SK-N-SH (cell line): ENCODE results near the gene LRP1. TPM values are rescaled to one million over a fixed set of nuclear protein-coding genes. Genes with fewer than 3 reads are reported as not detected.

ENCODE experiments used
- CTCF ChIA-PET: fragments of 300-600, 350-600 bp; formaldehyde crosslinking; extraction: SDS; loops from one replicate; lab custom pipeline; 2021; lab: Yijun Ruan, JAX
- POLR2A ChIA-PET: fragments of 350-600 bp; sonication (Branson Sonifier 250); formaldehyde crosslinking; extraction: SDS; loops from one replicate; lab custom pipeline; 2020; ENCODE audit warnings: antibody characterized with exemption, inconsistent platforms; lab: Yijun Ruan, JAX
- DNase-seq: peaks from one replicate; pipeline ENCODE4 v3.0.0; 2012
- H2AFZ ChIP-seq: fragments of 200-600 bp; sonication (generic); 2 replicates; pipeline ENCODE4 v1.8.1; 2016; ENCODE audit warnings: antibody characterized with exemption, mild to moderate bottlenecking, low read depth
- H3F3A ChIP-seq: fragments of 200-600 bp; sonication (generic); replicated peaks from 2 replicates; pipeline ENCODE3; 2016; ENCODE audit warnings: antibody characterized with exemption, mild to moderate bottlenecking; ENCODE audit not compliant: insufficient read depth
- H3K27ac ChIP-seq, 2 experiments: fragments of 200-500 bp in 1 of 2; fragments of 200-600 bp in 1 of 2; sonication (Bioruptor generic) in 1 of 2; sonication (generic), shearing (Covaris generic) in 1 of 2; 2 replicates each; pipeline versions ENCODE4 v1.5.1 to v1.6.1; 2014 to 2016; ENCODE audit warnings: low read depth in 2 of 2, inconsistent platforms in 1 of 2, low read length in 1 of 2, mild to moderate bottlenecking in 1 of 2, mixed read lengths in 1 of 2
- H3K27me3 ChIP-seq: fragments of 200-600 bp; sonication (generic), shearing (Covaris generic); 2 replicates; pipeline ENCODE4 v1.6.1; 2016; ENCODE audit warnings: mixed run types; ENCODE audit not compliant: insufficient read depth
- H3K36me3 ChIP-seq, 2 experiments: fragments of 200-500 bp in 1 of 2; fragments of 200-600 bp in 1 of 2; sonication (Bioruptor generic) in 1 of 2; sonication (generic) in 1 of 2; replicated peaks in 1 of 2; 2 replicates each; pipeline versions ENCODE3 to v1.5.1; 2014 to 2016; ENCODE audit warnings: low read length in 1 of 2, mild to moderate bottlenecking in 1 of 2; ENCODE audit not compliant: insufficient read depth in 2 of 2, control insufficient read depth in 1 of 2
- H3K4me1 ChIP-seq, 2 experiments: fragments of 200-500 bp in 1 of 2; fragments of 200-600 bp in 1 of 2; sonication (Bioruptor generic) in 1 of 2; sonication (generic), shearing (Covaris generic) in 1 of 2; 2 replicates each; pipeline versions ENCODE4 v1.5.1 to v1.6.1; 2014 to 2016; ENCODE audit warnings: low read depth in 1 of 2, low read length in 1 of 2, mixed run types in 1 of 2; ENCODE audit not compliant: insufficient read depth in 2 of 2, control insufficient read depth in 1 of 2
- H3K4me2 ChIP-seq: fragments of 200-600 bp; sonication (generic), shearing (Covaris generic); 2 replicates; pipeline ENCODE4 v1.6.1; 2017; ENCODE audit warnings: mixed run types
- H3K4me3 ChIP-seq, 2 experiments: fragments of 200-500 bp in 1 of 2; fragments of 200-600 bp in 1 of 2; sonication (Bioruptor generic) in 1 of 2; sonication (generic), shearing (Covaris generic) in 1 of 2; 2 replicates each; pipeline versions ENCODE4 v1.5.1 to v1.8.1; 2014 to 2016; ENCODE audit warnings: low read depth in 2 of 2, inconsistent platforms in 1 of 2, low read length in 1 of 2, mild to moderate bottlenecking in 1 of 2, mixed read lengths in 1 of 2, moderate library complexity in 1 of 2
- H3K79me2 ChIP-seq: fragments of 200-600 bp; sonication (generic); 2 replicates; pipeline ENCODE4 v1.8.1; 2017; ENCODE audit warnings: mild to moderate bottlenecking; ENCODE audit not compliant: insufficient read depth
- H3K9ac ChIP-seq: fragments of 200-600 bp; sonication (generic); 2 replicates; pipeline ENCODE4 v1.6.1; 2017; ENCODE audit warnings: mixed run types
- H3K9me2 ChIP-seq: fragments of 200-600 bp; sonication (generic); 2 replicates; pipeline ENCODE4 v1.6.1; 2017; ENCODE audit warnings: mixed run types
- H3K9me3 ChIP-seq: fragments of 200-600 bp; sonication (generic); 2 replicates; pipeline ENCODE4 v1.6.1; 2017; ENCODE audit warnings: mixed run types, mild to moderate bottlenecking, moderate library complexity
- H4K20me1 ChIP-seq: fragments of 200-600 bp; sonication (generic); 2 replicates; pipeline ENCODE4 v1.6.1; 2017; ENCODE audit warnings: mild to moderate bottlenecking, mixed run types; ENCODE audit not compliant: insufficient read depth
- CHD2 ChIP-seq: fragments of 150-350 bp; IDR thresholded peaks from 2 replicates; pipeline ENCODE4 v1.6.1; 2018; ENCODE audit warnings: low read length; ENCODE audit not compliant: partially characterized antibody
- CTCF ChIP-seq: fragments of 200-600 bp; sonication (generic); IDR thresholded peaks from 2 replicates; pipeline ENCODE4 v1.6.1; 2017; ENCODE audit warnings: antibody characterized with exemption, mild to moderate bottlenecking, moderate library complexity
- ELF1 ChIP-seq: IDR thresholded peaks from 2 replicates; pipeline ENCODE4 v1.4.0; 2012
- EZH2phosphoT487 ChIP-seq: fragments of 200-600 bp; sonication (generic); IDR thresholded peaks from 2 replicates; pipeline ENCODE4 v1.6.1; 2017; ENCODE audit warnings: low read depth, mixed run types, mild to moderate bottlenecking, antibody characterized with exemption, moderate library complexity, borderline replicate concordance
- FOSL2 ChIP-seq: IDR thresholded peaks from 2 replicates; pipeline ENCODE4 v1.4.0; 2012; ENCODE audit warnings: low read depth, mild to moderate bottlenecking, moderate library complexity, borderline replicate concordance
- FOXJ3 ChIP-seq: sonication (generic); formaldehyde crosslinking; IDR thresholded peaks from 2 replicates; pipeline ENCODE4 v1.5.1; 2020; ENCODE audit warnings: mild to moderate bottlenecking, missing genetic modification reagents
- FOXM1 ChIP-seq: IDR thresholded peaks from 2 replicates; pipeline ENCODE4 v1.4.0; 2012; ENCODE audit warnings: low read depth, mild to moderate bottlenecking
- GABPA ChIP-seq: IDR thresholded peaks from 2 replicates; pipeline ENCODE4 v1.4.0; 2012; ENCODE audit warnings: low read depth, mild to moderate bottlenecking
- IRF3 ChIP-seq: fragments of 150-350 bp; IDR thresholded peaks from 2 replicates; pipeline ENCODE4 v1.6.1; 2016; ENCODE audit warnings: mild to moderate bottlenecking, low read depth, low read length
- MXI1 ChIP-seq: IDR thresholded peaks from 2 replicates; pipeline ENCODE4 v1.6.1; 2012; ENCODE audit warnings: mild to moderate bottlenecking, low read depth, low read length, improper control_type of control experiment
- NRF1 ChIP-seq: IDR thresholded peaks from 2 replicates; pipeline ENCODE4 v1.6.1; 2012; ENCODE audit warnings: low read depth, mild to moderate bottlenecking, low read length
- RAD21 ChIP-seq: IDR thresholded peaks from 2 replicates; pipeline ENCODE4 v1.6.1; 2012; ENCODE audit warnings: mild to moderate bottlenecking, low read length
- RCOR1 ChIP-seq: fragments of 150-350 bp; IDR thresholded peaks from 2 replicates; pipeline ENCODE4 v1.6.1; 2017; ENCODE audit warnings: antibody characterized with exemption, low read length
- RFX5 ChIP-seq: IDR thresholded peaks from 2 replicates; pipeline ENCODE4 v1.6.1; 2012; ENCODE audit warnings: mild to moderate bottlenecking, improper control_type of control experiment, low read length
- SIN3A ChIP-seq: IDR thresholded peaks from 2 replicates; pipeline ENCODE4 v1.6.1; 2012; ENCODE audit warnings: low read depth, mild to moderate bottlenecking, low read length, moderate library complexity, borderline replicate concordance
- TAF1 ChIP-seq: IDR thresholded peaks from 2 replicates; pipeline ENCODE4 v1.6.1; 2012; ENCODE audit warnings: low read depth, mild to moderate bottlenecking, low read length, moderate library complexity, borderline replicate concordance
- TCF12 ChIP-seq: IDR thresholded peaks from 2 replicates; pipeline ENCODE4 v1.4.0; 2012
- TEAD4 ChIP-seq: IDR thresholded peaks from 2 replicates; pipeline ENCODE4 v1.4.0; 2012; ENCODE audit warnings: mild to moderate bottlenecking, borderline replicate concordance; ENCODE audit not compliant: insufficient read depth
- USF1 ChIP-seq: IDR thresholded peaks from 2 replicates; pipeline ENCODE4 v1.4.0; 2012; ENCODE audit warnings: low read depth, borderline replicate concordance
- USF2 ChIP-seq: fragments of 150-350 bp; IDR thresholded peaks from 2 replicates; pipeline ENCODE4 v1.6.1; 2017; ENCODE audit warnings: antibody characterized with exemption, low read length, low read depth, borderline replicate concordance
- WGBS: methylation state at CpG from one replicate; pipeline ENCODE4 v1.1.6; 2017; ENCODE audit warnings: low lambda C conversion rate; 5-methylcytosine and 5-hydroxymethylcytosine counted together
- polyA plus RNA-seq, 3 experiments: library from polyadenylated mRNA; depleted of rRNA; stranded (reverse); fragments of >200 nt; gene quantifications; 2 replicates each; pipeline ENCODE4 v1.2.3, GENCODE V29; 2012

LRP1 gene
- polyA plus RNA-seq, 1 of the 3 experiments (the other 2 are of a cell fraction), result 55.0 TPM

GRCh38 chr12:57195611-57196371 lies 67.5 kb downstream of the LRP1 start:
- H3K27me3 ChIP-seq, result no peaks in the 10 kb centered on the region
- H3K79me2 ChIP-seq, result no peaks in the 10 kb centered on the region
- H3K4me3 ChIP-seq, result no peak overlapping the region
- WGBS, result 88% methylated on average over 13 of the region's 34 CpGs
- H3K36me3 ChIP-seq, result peaks cover 2 to 81% of the 10 kb centered on the region in 2 experiments
- TF ChIP-seq MXI1 (no peak), TAF1 (no peak), USF1 (no peak), USF2 (no peak)
- CTCF ChIA-PET, result interaction anchor here (0.6 to 31.5 kb wide), 8 partner anchors 13 to 84 kb away, joined by 3 to 616 read pairs (median 5); partner anchors contain the start of genes LRP1-AS and STAT6
- no peak overlapping the region for H3K27ac ChIP-seq
- H3K9ac ChIP-seq, result no peak overlapping the region
- no peak overlapping the region for H3K4me2 ChIP-seq
- no peaks in the 10 kb centered on the region for H3F3A ChIP-seq
- POLR2A ChIA-PET, result interaction anchor here (1.1 kb wide), 1 partner anchor 8 kb away, joined by 3 read pairs; no protein-coding TSS in a partner anchor
- no peaks in the 10 kb centered on the region for H3K9me3 ChIP-seq
- H3K4me1 ChIP-seq, result no peaks in the 10 kb centered on the region
- no peak overlapping the region for H2AFZ ChIP-seq
- DNase-seq, result no peak
- H4K20me1 ChIP-seq, result no peaks in the 10 kb centered on the region
- H3K9me2 ChIP-seq, result no peaks in the 10 kb centered on the region

- POLR2A ChIA-PET, result interaction anchor here (1.1 kb wide), 1 partner anchor 9 kb away, joined by 3 read pairs; no protein-coding TSS in a partner anchor
- TF ChIP-seq RFX5 (no peak), USF2 (no peak), SIN3A (no peak), ELF1 (no peak), GABPA (no peak), USF1 (no peak), FOSL2 (no peak), CHD2 (no peak), FOXM1 (no peak), NRF1 (no peak), IRF3 (no peak), FOXJ3 (no peak), RCOR1 (no peak), RAD21 (no peak), TEAD4 (no peak), TCF12 (no peak), CTCF (no peak), EZH2phosphoT487 (no peak)
- Histone ChIP-seq H3K79me2 (no peaks in the 10 kb centered on the region), H3K27ac (no peak overlapping the region), H3K9me2 (no peaks in the 10 kb centered on the region), H3K9ac (no peak overlapping the region), H3F3A (no peaks in the 10 kb centered on the region), H4K20me1 (no peaks in the 10 kb centered on the region), H3K4me3 (no peak overlapping the region), H2AFZ (no peak overlapping the region), H3K36me3 (peaks cover 0 to 84% of the 10 kb centered on the region in 2 experiments), H3K4me1 (no peaks in the 10 kb centered on the region), H3K27me3 (no peaks in the 10 kb centered on the region), H3K4me2 (no peak overlapping the region), H3K9me3 (no peaks in the 10 kb centered on the region)
- CTCF ChIA-PET, result interaction anchor here (0.6 to 6.9 kb wide), 4 partner anchors 13 to 73 kb away, joined by 3 to 48 read pairs (median 4); no protein-coding TSS in a partner anchor
- WGBS, result 78% methylated on average over 4 of the region's 4 CpGs
- no peak for DNase-seq
These were observed 68.2 kb downstream of the LRP1 start for GRCh38 chr12:57196439-57196838.
